NCI-H146 (cell line): ENCODE data around the gene CD2AP.
"Not testable (repeated sequence)": the region's sequence is repeated elsewhere in the genome, so short reads cannot be mapped to it uniquely, and the experiment has no call there.

Experiments used
- DNase-seq: peaks from one replicate; lab custom pipeline; 2025; lab: John Stamatoyannopoulos, UW

CD2AP gene, protein sequence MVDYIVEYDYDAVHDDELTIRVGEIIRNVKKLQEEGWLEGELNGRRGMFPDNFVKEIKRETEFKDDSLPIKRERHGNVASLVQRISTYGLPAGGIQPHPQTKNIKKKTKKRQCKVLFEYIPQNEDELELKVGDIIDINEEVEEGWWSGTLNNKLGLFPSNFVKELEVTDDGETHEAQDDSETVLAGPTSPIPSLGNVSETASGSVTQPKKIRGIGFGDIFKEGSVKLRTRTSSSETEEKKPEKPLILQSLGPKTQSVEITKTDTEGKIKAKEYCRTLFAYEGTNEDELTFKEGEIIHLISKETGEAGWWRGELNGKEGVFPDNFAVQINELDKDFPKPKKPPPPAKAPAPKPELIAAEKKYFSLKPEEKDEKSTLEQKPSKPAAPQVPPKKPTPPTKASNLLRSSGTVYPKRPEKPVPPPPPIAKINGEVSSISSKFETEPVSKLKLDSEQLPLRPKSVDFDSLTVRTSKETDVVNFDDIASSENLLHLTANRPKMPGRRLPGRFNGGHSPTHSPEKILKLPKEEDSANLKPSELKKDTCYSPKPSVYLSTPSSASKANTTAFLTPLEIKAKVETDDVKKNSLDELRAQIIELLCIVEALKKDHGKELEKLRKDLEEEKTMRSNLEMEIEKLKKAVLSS

DNA sequence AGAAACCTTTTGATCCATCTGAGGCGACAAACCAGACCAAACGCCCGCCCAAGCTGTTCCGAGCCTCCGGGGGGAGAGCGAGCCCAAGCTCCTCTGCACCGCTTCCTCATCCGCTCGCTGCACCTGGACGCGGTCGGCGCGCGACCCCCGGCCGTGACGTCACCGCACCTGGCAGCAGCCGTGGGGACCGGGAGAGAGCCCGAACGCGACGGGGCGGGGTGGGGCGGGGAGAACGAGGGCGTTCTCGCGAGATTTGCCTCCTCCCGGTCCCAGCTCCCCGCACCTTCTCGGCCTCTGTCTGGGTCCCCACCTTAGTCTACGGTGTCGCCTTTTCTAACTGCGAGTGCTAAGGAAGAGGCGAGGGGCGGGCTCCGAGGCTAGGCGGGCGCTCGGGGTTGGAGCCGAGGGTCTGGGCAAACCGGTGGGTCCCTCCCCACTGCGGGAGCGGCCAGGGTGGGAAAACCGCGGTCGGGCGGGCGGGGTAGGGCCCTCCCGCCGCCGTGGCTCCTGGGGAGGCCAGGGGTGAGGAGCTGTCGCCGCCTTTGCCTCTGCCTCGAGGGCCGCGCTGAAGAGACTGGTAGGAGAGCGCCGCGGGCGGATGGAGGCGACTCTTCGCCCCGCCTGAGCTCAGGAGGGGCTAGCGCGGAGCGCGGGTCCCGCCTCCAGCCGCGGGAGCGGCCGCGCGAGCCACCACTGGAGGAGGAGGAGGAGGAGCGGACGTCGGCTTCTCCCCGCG lies at the start of gene CD2AP:
CD2AP (plus strand) TSS at position 293 of the 736 bp plus-strand sequence. CDS start 456 bp downstream, outside the sequence.
- peak; percentile 96 for DNase-seq

DNA sequence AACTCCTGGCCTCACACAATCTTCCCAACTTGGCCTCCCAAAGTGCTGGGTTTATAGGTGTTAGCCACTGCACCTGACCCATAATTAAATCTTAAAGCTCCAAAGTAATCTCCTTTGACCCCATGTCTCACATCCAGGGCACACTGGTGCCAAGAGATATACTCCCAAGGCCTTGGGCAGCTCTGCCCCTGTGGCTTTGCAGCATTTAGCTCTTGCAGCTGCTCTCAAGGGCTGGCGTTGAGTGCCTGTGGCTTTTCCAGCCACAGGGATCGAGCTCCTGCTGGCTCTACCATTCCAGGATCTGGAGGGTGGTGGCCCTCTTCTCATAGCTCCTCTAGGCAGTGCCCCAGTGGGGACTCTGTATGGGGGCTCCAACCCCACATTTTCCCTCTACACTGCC lies 49.3 kb upstream of the CD2AP start:
- DNase-seq: no peak

DNA sequence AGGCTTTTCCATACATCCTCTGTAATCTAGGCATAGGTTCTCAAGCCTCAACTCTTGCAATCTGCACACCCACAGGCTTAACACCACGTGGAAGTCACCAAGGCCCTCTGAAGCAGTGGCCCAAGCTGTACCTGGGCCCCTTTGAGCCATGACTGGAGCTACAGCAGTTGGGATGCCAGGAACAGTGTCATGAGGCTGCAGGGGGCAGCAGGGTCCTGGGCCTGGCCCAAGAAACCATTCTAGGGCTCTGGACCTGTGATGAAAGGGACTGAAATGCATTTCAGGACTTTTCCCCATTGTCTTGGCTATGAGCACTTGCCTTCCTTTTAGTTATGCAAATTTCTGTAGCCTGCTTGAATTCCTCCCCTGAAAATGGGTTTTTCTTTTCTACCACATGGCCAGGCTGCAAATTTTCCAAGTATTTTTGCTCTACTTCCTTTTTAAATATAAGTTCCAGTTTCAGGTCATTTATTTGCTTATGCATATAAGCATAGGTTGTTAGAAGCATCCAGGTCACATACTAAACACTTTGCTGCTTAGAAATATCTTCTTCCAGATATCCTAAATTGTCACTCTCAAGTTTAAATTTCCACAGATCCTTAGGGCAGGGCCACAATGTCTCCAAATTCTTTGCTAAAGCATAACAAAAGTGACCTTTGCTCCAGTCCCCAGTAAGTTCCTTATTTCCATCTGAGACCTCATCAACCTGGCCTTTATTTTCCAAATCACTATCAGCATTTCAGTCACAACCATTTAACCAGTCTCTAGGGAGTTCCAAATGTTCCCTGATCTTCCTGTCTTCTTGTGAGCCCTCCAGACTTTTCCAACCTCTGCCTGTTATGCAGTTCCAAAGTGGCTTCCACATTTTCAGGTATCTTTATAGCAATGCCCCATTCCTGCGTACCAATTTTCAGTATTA lies 48.6 kb upstream of the CD2AP start:
- DNase-seq: no peak

DNA sequence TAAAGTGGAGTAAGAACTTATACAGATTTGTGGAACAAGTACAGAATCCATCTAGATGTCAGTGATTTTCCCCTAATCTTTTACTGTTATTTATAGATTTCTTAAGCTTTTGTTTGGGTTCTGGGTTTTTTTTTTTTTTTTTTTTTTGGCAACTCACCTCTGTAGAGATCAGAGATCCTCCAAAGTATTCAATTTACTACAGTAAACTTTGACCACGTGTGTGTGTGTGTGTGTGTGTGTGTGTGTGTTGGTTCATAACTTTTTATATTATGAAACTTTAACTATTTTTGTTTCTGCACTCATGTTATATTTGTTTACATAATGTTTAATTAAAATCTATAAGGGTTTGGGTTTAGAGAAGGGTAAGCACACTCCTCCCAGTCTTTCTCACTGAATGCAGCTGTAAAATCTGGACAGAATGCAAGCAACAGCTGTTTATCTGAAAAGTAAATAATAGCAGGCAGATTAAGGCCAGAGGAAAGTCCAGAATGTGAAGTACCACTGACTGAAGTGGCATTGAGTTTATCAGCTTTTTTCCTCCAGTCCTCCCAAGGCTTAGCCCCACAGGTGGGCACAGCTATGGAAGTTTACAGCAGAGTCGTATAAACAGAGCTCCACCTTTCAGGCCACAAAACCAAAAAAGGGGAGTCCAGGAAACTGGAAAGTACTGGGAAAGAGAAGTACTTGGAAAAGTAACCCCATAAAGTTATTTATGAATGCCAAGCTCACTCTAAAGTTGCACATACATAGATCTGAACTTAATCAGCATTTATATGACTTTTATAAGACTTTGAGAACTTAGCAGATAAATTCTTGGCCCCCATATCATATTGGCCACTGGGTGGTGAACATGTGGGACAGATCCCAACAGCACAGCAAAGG lies 43.0 kb upstream of the CD2AP start:
- DNase-seq: no peak

DNA sequence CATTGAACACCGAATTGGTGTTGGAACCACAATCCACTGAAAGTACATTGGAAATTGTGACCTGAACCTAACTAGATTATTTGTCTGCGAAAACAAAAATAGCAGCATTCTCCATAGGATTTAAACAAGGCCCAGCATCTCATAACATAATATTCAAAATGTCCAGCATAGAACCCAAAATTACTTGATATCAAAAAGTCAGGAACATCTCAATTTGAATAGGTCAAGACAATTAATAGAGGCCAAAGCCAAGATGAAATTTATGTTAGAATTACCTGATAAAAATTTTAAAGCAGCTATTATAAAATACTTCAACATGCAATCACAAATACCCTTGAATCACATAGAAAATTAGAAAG lies 42.4 kb upstream of the CD2AP start:
- no peak for DNase-seq

DNA sequence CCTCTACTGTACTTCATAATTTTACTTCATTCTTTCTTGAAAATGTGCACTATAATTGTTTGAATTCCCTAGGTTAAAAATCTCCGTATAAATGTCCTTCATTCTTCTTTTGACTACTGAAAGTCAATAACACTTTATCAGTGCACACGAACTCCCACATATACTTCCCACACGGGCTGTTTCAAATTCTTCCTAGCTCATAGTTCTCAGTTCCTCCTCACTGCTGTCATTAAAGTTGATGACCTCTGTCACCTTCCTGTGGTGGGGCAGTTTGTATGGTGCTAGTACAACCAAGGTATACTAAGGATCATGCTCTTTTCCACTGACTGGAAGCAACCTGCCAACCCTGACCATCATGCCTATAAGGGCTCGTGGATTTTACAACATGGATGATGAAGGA lies 40.0 kb upstream of the CD2AP start:
- DNase-seq: no peak

DNA sequence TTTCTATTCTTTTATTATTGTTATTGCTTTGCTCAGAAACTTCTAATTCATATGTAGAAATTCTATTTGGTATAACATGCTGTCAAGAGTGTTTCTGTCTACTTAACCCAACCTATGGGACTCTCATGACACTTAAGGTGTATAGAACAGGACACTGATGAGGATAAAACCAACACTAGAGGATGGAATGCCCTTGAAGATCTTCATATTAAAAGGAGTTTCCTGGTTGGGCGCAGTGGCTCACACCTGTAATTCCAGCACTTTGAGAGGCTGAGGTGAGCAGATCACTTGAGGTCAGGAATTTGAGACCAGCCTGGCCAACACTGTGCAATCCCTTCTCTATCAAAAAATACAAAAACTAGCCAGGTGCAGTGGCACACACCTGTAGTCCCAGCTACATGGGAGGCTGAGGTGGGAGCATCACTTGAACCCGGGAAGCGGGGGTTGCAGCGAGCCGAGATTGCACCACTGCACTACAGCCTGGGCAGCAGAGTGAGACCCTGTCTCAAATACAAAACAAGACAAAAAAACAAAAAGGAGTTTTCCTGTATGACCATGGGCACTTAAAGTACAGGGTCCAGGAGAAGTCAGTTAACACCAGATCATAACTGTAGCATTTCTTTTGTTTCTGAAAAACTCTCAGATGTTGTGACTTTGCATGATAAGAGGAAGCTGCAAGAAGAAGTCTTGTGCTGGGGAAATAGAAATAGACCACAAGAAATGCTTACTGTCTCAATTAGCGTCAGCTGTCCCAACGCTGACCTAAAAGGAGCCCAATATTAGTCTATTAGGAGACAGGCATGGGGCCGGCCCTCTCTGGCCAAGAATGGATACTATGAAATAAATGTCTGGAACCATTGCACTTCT lies 38.9 kb upstream of the CD2AP start:
- DNase-seq: no peak

DNA sequence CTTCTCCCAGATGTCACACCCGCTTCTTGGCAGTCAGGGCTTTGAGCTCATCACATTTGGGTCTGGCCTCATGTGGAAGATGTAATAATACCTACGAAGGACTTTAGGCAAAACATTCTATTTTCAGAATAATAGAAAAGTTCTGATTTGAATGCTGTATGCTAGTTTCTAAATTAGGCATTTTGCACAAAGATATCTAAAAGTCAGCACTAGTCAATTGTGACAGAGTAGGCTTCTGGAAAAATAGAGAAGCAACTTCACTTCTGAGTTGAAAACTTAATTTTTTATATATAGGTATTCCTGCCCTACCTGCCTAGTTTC lies 38.3 kb upstream of the CD2AP start:
- no peak for DNase-seq

DNA sequence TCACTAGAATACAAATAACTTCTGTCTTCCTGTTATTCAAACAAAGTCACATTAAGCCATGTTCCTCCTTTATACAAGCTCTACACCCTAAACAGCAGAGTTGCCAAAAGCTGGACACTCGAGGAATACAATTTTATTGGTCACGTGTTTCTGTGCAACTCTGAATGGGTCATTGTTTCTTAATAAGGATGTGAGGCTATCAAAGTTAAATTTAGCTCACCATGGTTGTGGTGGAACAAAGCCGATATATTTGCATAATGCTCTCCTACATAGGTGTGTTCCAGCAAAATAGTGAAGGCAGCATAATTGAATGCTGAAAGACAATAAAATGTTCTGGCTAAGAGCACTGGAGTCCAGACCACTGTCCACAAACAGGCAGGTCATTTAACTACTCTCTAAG lies 36.9 kb upstream of the CD2AP start:
- peak; percentile 44 for DNase-seq

DNA sequence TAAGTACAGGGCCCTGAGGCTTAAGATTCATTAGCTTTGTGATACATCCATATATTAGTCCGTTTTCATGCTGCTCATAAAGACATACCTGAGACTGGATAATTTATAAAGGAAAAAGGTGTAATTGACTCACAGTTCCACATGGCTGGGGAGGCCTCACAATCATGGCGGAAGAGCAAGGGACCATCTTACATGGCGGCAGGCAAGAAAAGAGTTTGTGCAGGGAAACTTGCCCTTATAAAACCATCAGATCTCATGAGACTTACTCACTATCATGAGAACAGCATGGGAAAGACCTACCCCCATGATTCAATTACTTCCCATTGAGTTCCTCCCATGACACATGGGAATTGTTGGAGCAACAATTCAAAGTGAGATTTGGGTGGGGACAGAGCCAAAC lies 32.6 kb upstream of the CD2AP start:
- not testable (repeated sequence) for DNase-seq

DNA sequence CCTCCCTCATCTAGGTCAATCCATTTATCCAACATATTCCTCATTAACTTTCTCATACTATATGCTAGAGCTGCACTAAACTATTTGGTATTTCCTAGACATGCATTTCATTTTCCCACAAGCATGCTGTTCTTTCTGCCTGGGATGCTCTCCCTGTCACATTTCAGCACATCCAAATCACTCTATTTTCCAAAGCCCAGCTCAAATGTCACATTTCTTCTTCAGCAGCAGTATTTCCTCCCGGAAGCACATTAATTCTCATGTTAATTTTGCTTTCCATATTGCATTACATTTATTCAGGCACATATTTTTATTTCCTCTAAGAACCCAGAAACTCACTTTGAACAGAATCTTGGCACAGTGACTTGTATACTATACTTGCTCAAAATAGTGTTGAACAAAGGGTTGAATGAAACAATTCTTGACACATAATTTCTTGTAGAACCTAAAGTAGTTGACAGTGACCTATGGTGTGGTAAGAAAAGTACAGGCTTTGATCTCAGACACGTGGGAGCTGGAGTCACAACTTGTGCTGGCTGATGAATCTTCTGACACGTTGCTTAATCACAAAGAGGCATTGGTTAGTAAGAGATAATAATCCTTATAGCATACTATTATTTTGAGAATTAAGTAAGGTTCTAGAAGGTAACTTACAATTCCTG lies 30.8 kb upstream of the CD2AP start:
- DNase-seq: no peak

DNA sequence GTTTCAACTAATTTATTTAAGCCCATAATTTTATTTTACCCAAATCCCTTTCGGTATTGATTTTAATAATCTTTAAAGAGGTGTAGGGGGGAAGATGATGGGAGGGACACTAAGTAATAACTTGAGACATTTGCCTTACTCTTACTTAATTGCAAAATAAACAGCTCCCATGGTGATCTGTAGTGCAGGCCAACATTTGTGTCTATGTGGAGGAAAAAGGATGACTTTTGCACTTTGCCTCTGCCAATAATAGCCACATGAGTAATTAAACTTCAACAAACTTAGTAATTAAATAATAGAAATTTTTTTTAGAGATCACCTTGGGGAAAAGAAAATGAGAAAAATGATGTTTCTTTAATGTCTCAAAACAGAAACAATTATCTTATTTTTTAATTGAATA lies 29.9 kb upstream of the CD2AP start:
- peak; percentile 29 for DNase-seq

DNA sequence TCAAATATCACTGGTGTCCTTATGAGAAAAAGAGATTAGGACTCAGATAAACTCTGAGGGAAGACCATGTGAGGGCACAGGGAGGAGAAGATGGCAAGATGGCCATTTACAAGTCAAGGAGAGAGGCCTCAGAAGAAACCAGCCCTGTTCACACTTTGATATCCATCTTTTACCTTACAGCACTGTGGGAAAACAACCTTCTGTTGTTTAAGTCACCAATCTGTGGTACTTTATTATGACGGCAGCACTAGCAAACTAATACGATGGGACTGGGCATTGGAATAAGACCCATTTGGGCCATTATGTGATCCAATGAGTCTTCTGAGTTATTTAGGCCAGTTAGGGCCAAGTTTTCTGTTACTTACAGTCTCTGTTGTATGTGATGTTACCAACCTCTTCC lies 26.4 kb upstream of the CD2AP start:
- no peak for DNase-seq

DNA sequence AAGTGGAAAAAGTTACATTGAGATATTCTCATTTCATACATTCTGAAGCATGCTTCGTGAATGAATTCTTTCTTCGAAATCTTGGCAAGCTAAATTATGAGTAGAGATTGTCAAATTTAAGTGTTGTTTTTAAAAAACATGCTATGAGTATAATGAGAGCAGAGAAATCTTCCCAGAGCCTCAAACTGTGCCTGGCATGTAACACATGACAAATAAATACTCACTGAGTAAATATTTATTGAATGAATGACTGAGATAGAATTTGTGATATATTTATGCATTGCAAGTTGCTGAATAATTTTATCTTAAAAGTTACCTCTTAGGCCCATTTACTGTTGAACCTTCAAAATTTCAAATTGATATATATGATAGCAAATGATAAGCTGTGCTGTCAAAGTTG lies 24.7 kb upstream of the CD2AP start:
- DNase-seq: no peak

DNA sequence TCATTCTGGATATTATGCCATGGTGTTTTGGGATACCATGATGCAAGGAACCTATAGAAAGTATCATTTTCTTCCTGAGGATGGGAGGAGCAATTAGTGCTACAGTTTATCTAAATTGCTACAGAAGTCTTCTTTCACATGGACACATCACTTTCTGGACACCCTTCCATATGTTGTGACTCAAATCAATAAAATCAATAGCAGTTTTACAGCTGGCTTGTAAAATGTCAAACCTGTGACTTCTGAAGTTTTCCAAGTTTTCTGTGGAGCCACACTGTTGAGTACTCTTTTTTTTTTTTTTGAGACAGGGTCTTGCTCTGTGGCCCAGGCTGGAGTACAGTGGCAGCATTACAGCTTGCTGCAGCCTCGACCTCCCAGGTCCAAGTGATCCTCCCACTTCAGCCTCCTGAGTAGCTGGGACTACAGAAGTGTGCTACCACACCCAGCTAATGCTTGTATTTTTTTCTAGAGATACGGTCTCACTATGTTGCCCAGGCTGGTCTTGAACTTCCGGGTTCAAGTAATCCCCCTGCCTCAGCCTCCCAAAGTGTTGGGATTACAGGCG lies 24.1 kb upstream of the CD2AP start:
- no peak for DNase-seq

DNA sequence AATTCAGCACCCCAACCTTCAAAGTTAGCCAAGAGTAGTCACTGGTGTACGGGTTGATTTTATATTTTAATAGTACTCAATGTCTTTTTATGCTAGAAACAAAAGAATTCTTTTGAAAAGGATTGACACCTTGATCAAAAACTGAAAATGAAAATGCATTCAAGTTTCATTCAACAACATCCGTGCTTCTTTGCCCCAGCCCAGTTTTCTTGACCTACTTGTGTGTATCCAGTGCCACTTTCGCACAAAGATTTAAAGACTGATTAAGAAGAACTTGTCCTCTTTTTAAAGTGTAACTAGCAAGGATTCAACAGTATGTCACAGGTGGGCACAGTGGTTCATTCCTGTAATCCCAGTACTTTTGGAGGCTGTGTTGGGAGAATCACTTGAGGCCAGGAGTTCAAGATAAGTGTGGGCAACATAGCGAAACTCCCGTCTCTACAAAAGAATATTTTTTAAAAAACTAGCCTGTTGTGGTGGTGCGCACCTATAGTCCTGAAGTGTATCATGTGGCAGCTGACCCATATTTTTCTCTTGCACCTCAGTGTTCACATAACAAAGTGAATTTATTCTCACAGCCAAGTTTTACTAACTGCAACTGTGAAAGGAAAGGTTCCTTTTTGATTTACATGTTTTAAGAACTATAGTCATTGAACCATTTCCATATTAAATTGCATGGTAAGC lies 22.7 kb upstream of the CD2AP start:
- no peak for DNase-seq

DNA sequence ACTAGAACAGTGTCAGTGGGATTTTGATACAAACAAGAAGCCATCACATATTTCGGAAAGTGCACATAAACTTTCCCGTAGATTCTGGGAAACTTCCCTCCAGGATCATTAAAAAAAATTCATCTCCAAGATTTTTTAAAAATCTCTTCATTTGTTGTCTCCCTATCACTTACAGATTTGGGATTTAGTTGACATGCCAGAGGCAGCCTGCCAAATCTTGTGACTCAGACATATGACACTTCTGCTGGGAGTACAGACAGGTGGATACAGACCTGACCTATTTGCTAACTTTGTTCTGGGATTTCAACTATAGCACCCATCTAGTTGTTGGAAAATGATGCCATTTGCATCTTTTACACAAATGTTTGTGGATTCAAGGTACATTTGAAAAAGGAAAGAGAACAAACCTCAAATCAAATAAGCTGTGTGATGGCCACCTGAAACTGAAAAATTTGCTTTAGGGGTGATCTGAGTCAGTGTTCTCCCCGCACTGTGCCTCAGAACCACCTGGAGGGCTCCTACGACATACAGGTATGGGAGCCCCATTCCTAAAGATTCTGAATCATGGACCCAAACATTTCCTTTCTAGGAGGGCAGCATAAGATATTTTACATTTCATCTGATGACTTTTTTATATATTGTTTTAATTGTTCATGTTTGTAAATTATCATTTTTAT lies 21.9 kb upstream of the CD2AP start:
- DNase-seq: no peak

DNA sequence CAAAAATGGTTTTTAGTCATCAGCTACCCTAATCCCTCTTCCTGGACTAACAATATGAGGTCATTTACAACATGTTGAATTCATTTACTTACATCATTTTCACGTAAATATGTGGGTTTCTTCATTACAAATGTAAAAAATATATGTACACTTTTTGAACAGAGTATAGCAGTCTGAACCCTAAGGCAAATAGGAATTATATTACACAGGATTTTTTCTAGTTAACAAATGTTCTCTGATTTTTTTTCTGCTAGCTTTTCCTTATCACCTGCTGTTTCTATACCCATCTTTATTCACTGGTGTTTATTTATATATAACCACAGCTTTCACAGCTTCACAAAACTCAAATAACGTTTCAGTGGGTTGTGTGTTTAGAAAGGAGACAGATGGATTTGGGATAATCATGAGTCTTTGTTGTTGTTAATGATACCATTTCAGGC lies 21.0 kb upstream of the CD2AP start:
- DNase-seq: peak; percentile 77
